Neural cell (in vitro differentiated cells): Measurements from ENCODE around the gene HOXC10. TPM values are rescaled to one million over a fixed set of nuclear protein-coding genes. Genes with fewer than 3 reads are reported as not detected.

ENCODE experiments used
- H2AFZ ChIP-seq: fragments of 200-600, 300-800 bp; sonication (generic), shearing (Covaris generic); 2 replicates; pipeline ENCODE4 v1.6.0; 2014; ENCODE audit warnings: low read depth, mild to moderate bottlenecking, antibody characterized with exemption, low read length, moderate library complexity
- H3F3A ChIP-seq: fragments of 200-600 bp; shearing (Covaris generic); 2 replicates; pipeline ENCODE4 v1.6.1; 2016; ENCODE audit warnings: mild to moderate bottlenecking, moderate library complexity, mixed read lengths, antibody characterized with exemption, low read length; ENCODE audit not compliant: insufficient read depth, poor library complexity, severe bottlenecking
- H3K27ac ChIP-seq: fragments of 200-600, 300-800 bp; sonication (generic), shearing (Covaris generic); 2 replicates; pipeline ENCODE4 v1.5.1; 2014; ENCODE audit warnings: mild to moderate bottlenecking, low read length, moderate library complexity
- H3K27me3 ChIP-seq: fragments of 300-800, 200-600 bp; sonication (generic), shearing (Covaris generic); 2 replicates; pipeline ENCODE4 v1.6.0; 2014; ENCODE audit warnings: mild to moderate bottlenecking, low read depth, low read length, moderate library complexity; ENCODE audit not compliant: insufficient read depth
- H3K36me3 ChIP-seq: fragments of 300-800, 200-600 bp; sonication (generic), shearing (Covaris generic); 2 replicates; pipeline ENCODE4 v1.5.1; 2014; ENCODE audit warnings: mild to moderate bottlenecking, antibody characterized with exemption, low read length, moderate library complexity; ENCODE audit not compliant: insufficient read depth
- H3K4me2 ChIP-seq: fragments of 300-800, 200-600 bp; sonication (generic), shearing (Covaris generic); 2 replicates; pipeline ENCODE4 v1.6.0; 2014; ENCODE audit warnings: mild to moderate bottlenecking, low read length
- H3K4me3 ChIP-seq: fragments of 300-800, 200-600 bp; sonication (generic), shearing (Covaris generic); 2 replicates; pipeline ENCODE4 v1.5.1; 2014; ENCODE audit warnings: mild to moderate bottlenecking, low read length, moderate library complexity
- H3K79me2 ChIP-seq: fragments of 200-600 bp; shearing (Covaris generic); replicated peaks from 2 replicates; pipeline ENCODE4 v1.6.0; 2014; ENCODE audit warnings: mild to moderate bottlenecking, low read length, moderate library complexity; ENCODE audit not compliant: insufficient read depth
- H3K9ac ChIP-seq: fragments of 300-800, 200-600 bp; sonication (generic), shearing (Covaris generic); 2 replicates; pipeline ENCODE4 v1.6.1; 2016; ENCODE audit warnings: mild to moderate bottlenecking, low read length, mixed read lengths
- H3K9me2 ChIP-seq: fragments of 200-600 bp; shearing (Covaris generic); 2 replicates; pipeline ENCODE4 v1.6.1; 2016; ENCODE audit warnings: mild to moderate bottlenecking, low read length, mixed read lengths; ENCODE audit not compliant: insufficient read depth
- H3K9me3 ChIP-seq: fragments of 200-600, 300-800 bp; sonication (generic), shearing (Covaris generic); 2 replicates; pipeline ENCODE4 v1.6.1; 2016; ENCODE audit warnings: mild to moderate bottlenecking, mixed run types, low read length, moderate library complexity, mixed read lengths
- H4K20me1 ChIP-seq: fragments of 200-600 bp; shearing (Covaris generic); 2 replicates; pipeline ENCODE4 v1.6.1; 2016; ENCODE audit warnings: mild to moderate bottlenecking, mixed run types; ENCODE audit not compliant: insufficient read depth
- EP300 ChIP-seq: fragments of 450-650 bp; conservative IDR thresholded peaks from 2 replicates; pipeline ENCODE4 v1.6.1; 2014; ENCODE audit warnings: antibody characterized with exemption, mild to moderate bottlenecking, moderate library complexity; ENCODE audit not compliant: poor library complexity, severe bottlenecking
- EZH2 ChIP-seq: fragments of 200-600, 300-800 bp; shearing (Covaris generic), sonication (generic); IDR thresholded peaks from 2 replicates; pipeline ENCODE4 v1.6.1; 2014; ENCODE audit warnings: antibody characterized with exemption, low read length, borderline replicate concordance, mild to moderate bottlenecking; ENCODE audit not compliant: insufficient read depth, poor library complexity, severe bottlenecking
- MXI1 ChIP-seq: fragments of 450-650 bp; conservative IDR thresholded peaks from 2 replicates; pipeline ENCODE4 v1.6.1; 2014; ENCODE audit warnings: antibody characterized with exemption, mild to moderate bottlenecking; ENCODE audit not compliant: poor library complexity, severe bottlenecking
- POLR2AphosphoS5 ChIP-seq: IDR thresholded peaks from 2 replicates; pipeline ENCODE4 v1.6.1; 2012
- RAD21 ChIP-seq: fragments of 450-650 bp; conservative IDR thresholded peaks from 2 replicates; pipeline ENCODE4 v1.6.1; 2014; ENCODE audit warnings: antibody characterized with exemption, mild to moderate bottlenecking, moderate library complexity
- REST ChIP-seq: IDR thresholded peaks from 2 replicates; pipeline ENCODE4 v1.6.1; 2012; ENCODE audit warnings: borderline replicate concordance
- SMC3 ChIP-seq: fragments of 450-650 bp; conservative IDR thresholded peaks from 2 replicates; pipeline ENCODE4 v1.6.1; 2014; ENCODE audit warnings: antibody characterized with exemption, mild to moderate bottlenecking, moderate library complexity; ENCODE audit not compliant: poor library complexity
- TAF1 ChIP-seq: IDR thresholded peaks from 2 replicates; pipeline ENCODE4 v1.6.1; 2012; ENCODE audit warnings: low read depth
- polyA plus RNA-seq: library from polyadenylated mRNA; depleted of rRNA; stranded (reverse); fragments of >200 nt; gene quantifications from 2 replicates; pipeline ENCODE4 v1.2.3, GENCODE V29; 2014
- TF ChIP-seq, protein P1 (sequence below): fragments of 450-650 bp; IDR thresholded peaks from 2 replicates; pipeline ENCODE4 v1.5.1; 2014; ENCODE audit warnings: antibody characterized with exemption, mild to moderate bottlenecking, moderate library complexity; ENCODE audit not compliant: poor library complexity, severe bottlenecking

HOXC10 gene
- polyA plus RNA-seq, 1 donor from 2014 or later: not detected

GRCh38 chr12:53969588-53970259, 15.2 kb upstream of the HOXC10 start:
- Histone ChIP-seq H3K9ac (no peak overlapping the region), H2AFZ (no peak overlapping the region), H3F3A (no peaks in the 10 kb centered on the region), H4K20me1 (no peaks in the 10 kb centered on the region), H3K9me2 (no peaks in the 10 kb centered on the region), H3K36me3 (no peaks in the 10 kb centered on the region), H3K9me3 (no peaks in the 10 kb centered on the region), H3K79me2 (no peaks in the 10 kb centered on the region), H3K4me3 (no peak overlapping the region), H3K4me2 (no peak overlapping the region), H3K27me3 (peaks cover 100% of the 10 kb centered on the region), H3K27ac (no peak overlapping the region)
- no peak for TF ChIP-seq RAD21
- no peak for TF ChIP-seq EP300
- no peak for TF ChIP-seq MXI1
- TF ChIP-seq SMC3: no peak
- TF ChIP-seq, protein P1, sequence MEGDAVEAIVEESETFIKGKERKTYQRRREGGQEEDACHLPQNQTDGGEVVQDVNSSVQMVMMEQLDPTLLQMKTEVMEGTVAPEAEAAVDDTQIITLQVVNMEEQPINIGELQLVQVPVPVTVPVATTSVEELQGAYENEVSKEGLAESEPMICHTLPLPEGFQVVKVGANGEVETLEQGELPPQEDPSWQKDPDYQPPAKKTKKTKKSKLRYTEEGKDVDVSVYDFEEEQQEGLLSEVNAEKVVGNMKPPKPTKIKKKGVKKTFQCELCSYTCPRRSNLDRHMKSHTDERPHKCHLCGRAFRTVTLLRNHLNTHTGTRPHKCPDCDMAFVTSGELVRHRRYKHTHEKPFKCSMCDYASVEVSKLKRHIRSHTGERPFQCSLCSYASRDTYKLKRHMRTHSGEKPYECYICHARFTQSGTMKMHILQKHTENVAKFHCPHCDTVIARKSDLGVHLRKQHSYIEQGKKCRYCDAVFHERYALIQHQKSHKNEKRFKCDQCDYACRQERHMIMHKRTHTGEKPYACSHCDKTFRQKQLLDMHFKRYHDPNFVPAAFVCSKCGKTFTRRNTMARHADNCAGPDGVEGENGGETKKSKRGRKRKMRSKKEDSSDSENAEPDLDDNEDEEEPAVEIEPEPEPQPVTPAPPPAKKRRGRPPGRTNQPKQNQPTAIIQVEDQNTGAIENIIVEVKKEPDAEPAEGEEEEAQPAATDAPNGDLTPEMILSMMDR: no peak
- no peak for TF ChIP-seq EZH2
- no peak for TF ChIP-seq REST
- no peak for TF ChIP-seq POLR2AphosphoS5
- no peak for TF ChIP-seq TAF1

DNA sequence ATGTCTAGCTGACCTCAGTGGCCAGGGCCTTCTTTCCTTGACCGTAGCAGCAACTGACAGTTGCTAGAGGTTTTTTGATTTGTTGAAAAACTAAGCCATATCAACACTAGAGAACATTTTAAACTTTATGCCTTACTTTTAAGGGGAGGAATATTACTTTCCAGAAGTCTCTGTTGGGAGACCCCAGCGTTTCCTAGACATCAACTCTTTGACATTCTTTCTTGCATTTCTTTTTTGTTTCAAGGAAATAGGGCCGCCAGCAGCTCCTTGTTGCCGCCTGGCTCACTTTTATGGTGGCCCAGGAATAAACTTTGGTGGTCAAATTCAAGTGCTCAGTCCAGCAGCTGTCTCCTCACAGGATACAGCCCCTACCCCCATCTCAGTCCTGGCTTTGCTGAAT, 14.5 kb upstream of the HOXC10 start:
- no peak overlapping the region for H3K4me2 ChIP-seq
- H3K9ac ChIP-seq: no peak overlapping the region
- no peaks in the 10 kb centered on the region for H3K79me2 ChIP-seq
- H3K27ac ChIP-seq: no peak overlapping the region
- no peak for TF ChIP-seq RAD21
- TF ChIP-seq, protein P1: no peak
- no peak for TF ChIP-seq TAF1
- no peak for TF ChIP-seq MXI1
- no peak for TF ChIP-seq REST
- no peak for TF ChIP-seq EZH2
- H3K9me3 ChIP-seq: no peaks in the 10 kb centered on the region
- no peak overlapping the region for H2AFZ ChIP-seq
- H3K27me3 ChIP-seq: peaks cover 100% of the 10 kb centered on the region
- H3K9me2 ChIP-seq: no peaks in the 10 kb centered on the region
- no peaks in the 10 kb centered on the region for H4K20me1 ChIP-seq
- no peak overlapping the region for H3K4me3 ChIP-seq
- H3F3A ChIP-seq: no peaks in the 10 kb centered on the region
- no peaks in the 10 kb centered on the region for H3K36me3 ChIP-seq
